Measurements from ENCODE around the gene GATD1. TPM values are rescaled to one million over a fixed set of nuclear protein-coding genes. Genes with fewer than 3 reads are reported as not detected.

Gene GATD1
- total and polyA plus RNA-seq, 9 of the 15 experiments (the other 6 are each of a cell fraction or from before 2014, with no cell fraction given): 2.8 to 144 (median 36.9) TPM

GRCh38 chr11:779955-780532 lies 2.8 kb upstream of the GATD1 start:
- BruUV-seq (replicated peaks): no TSS peak
- ATAC-seq: no peak
- 91% methylated on average over 15 of the region's 16 CpGs for WGBS (ENCODE audit: insufficient coverage, low coverage, missing lambda C conversion rate)
- Histone ChIP-seq H4K20me1 (replicated peaks; ENCODE audit: control insufficient read depth, insufficient read depth, low read length) (peaks cover 13% of the 10 kb centered on the region), H3K4me3 (no peak overlapping the region), H3K9ac (ENCODE audit: insufficient read depth in 1 of 2, low read depth in 2 of 2, low read length in 2 of 2) (peak overlapping the region in 1 of 2 experiments; percentile 98; a peak in 1 of 4 replicates), H3K9me1 (ENCODE audit: control insufficient read depth, insufficient read depth, low read length) (peaks cover 5% of the 10 kb centered on the region), H3K27me3 (ENCODE audit: control insufficient read depth in 2 of 2, insufficient read depth in 2 of 2, low read length in 2 of 2) (no peaks in the 10 kb centered on the region), H3K4me2 (ENCODE audit: insufficient read depth, low read length) (no peak overlapping the region), H3K4me1 (replicated peaks in 1 of 2; ENCODE audit: control insufficient read depth in 2 of 2, insufficient read depth in 2 of 2, low read length in 2 of 2) (peaks cover 14 to 77% of the 10 kb centered on the region in 2 experiments), H3K27ac (ENCODE audit: extremely low read depth, low read depth, low read length) (no peak overlapping the region), H3K79me2 (ENCODE audit: control insufficient read depth, insufficient read depth, low read length) (peaks cover 41% of the 10 kb centered on the region), H3K36me3 (ENCODE audit: control insufficient read depth, insufficient read depth, low read length) (peaks cover 22% of the 10 kb centered on the region; the same call in 2 of the 3 replicates), H2AFZ (ENCODE audit: low read depth, low read length) (no peak overlapping the region), H3K9me3 (replicated peaks; ENCODE audit: control insufficient read depth, insufficient read depth, low read depth, low read length) (no peaks in the 10 kb centered on the region; the same call in 1 of the 2 replicates)
- DNase-seq (ENCODE audit: extremely low read depth in 1 of 4, low spot score in 3 of 4): no peak
- POLR2A ChIA-PET: interaction anchor here (0.6 kb wide), 1 partner anchor 53 kb away, joined by 5 read pairs; no protein-coding TSS in a partner anchor
- TF ChIP-seq RBM34 (IDR thresholded peaks at IDR 0.05; ENCODE audit: borderline replicate concordance, insufficient read depth, low read length): no peak
- peak; percentile 16 for TF ChIP-seq RBFOX2 (IDR thresholded peaks at IDR 0.05; ENCODE audit: low read depth, low read length)
- intact Hi-C loops (cut with micrococcal nuclease): no loop called here
- in situ Hi-C loops (cut with MboI): no loop called here
- CTCF ChIA-PET (ENCODE audit: low intra/inter-chr PET ratio): no interaction called here
- FAIRE-seq: no peak

Data from K562 (cell line).